WI38 (cell line): ENCODE data around the gene FOCAD.

Experiments used
- H3K4me3 ChIP-seq: 2 replicates; pipeline ENCODE4 v1.5.1; 2011; ENCODE audit warnings: low read depth, mild to moderate bottlenecking, control low read depth, low read length
- CTCF ChIP-seq: IDR thresholded peaks from 2 replicates; pipeline ENCODE4 v1.5.1; 2012; ENCODE audit warnings: low read depth, mild to moderate bottlenecking, control low read depth, low read length

FOCAD gene

GRCh38 chr9:20782289-20782688 is 98.2 kb downstream of the FOCAD start:
- no peak for TF ChIP-seq CTCF
- H3K4me3 ChIP-seq: no peak overlapping the region

GRCh38 chr9:20783057-20784038 is 99.3 kb downstream of the FOCAD start:
- TF ChIP-seq CTCF: no peak
- no peak overlapping the region for H3K4me3 ChIP-seq

- no peak for TF ChIP-seq CTCF
- H3K4me3 ChIP-seq: no peak overlapping the region
These were observed 100.1 kb downstream of the FOCAD start for GRCh38 chr9:20784196-20784595.

- TF ChIP-seq CTCF: no peak
These were observed 102.7 kb downstream of the FOCAD start for GRCh38 chr9:20786807-20787206.

GRCh38 chr9:20788526-20789451 is 104.7 kb downstream of the FOCAD start:
- no peak for TF ChIP-seq CTCF
- H3K4me3 ChIP-seq: no peak overlapping the region

More at GRCh38 chr9:20786807-20787206, 102.7 kb downstream of the FOCAD start:
- no peak overlapping the region for H3K4me3 ChIP-seq

GRCh38 chr9:20790721-20791120 is 106.7 kb downstream of the FOCAD start:
- H3K4me3 ChIP-seq: no peak overlapping the region
- TF ChIP-seq CTCF: no peak
